Bronchial smooth muscle cell (primary cell): ENCODE results near the gene CAMK1D. TPM values are rescaled to one million over a fixed set of nuclear protein-coding genes. Genes with fewer than 3 reads are reported as not detected.

Experiments used
- total RNA-seq: library from RNA; depleted of rRNA; stranded (reverse); fragments of >200 nt; gene quantifications from 2 replicates; pipeline ENCODE4 v1.2.1, GENCODE V29; 2014

CAMK1D gene
- 0.79 and 0.94 TPM in 2 replicates for total RNA-seq

GRCh38 chr10:12348870-12349628 lies at the start of gene CAMK1D:
CAMK1D (plus strand) TSS chr10:12349547.

Other genes with a start within 250 kb of the CAMK1D start
- gene SEC61A2, start 219.9 kb upstream of the CAMK1D start, total RNA-seq = 5.7 and 6.1 TPM in 2 replicates
- 49.0 and 56.8 TPM in 2 replicates for gene NUDT5, start 153.7 kb upstream of the CAMK1D start, total RNA-seq
- gene CDC123, start 153.4 kb upstream of the CAMK1D start, total RNA-seq = 157 and 187 TPM in 2 replicates